Spleen (tissue), 7 donors: ENCODE measurements around the gene C9orf40.

Source experiments
- POLR2A ChIP-seq, 3 donors: fragments of 450-650 bp; IDR thresholded peaks; one replicate each; pipeline ENCODE4 v1.5.1; 2017; ENCODE audit warnings: antibody characterized with exemption in 3 of 3, mild to moderate bottlenecking in 1 of 3
- TF ChIP-seq, protein P1 (sequence below), 11 experiments: fragments of 200-600 bp in 7 of 11; fragments of 450-650 bp in 4 of 11; sonication (generic) in 4 of 11; IDR thresholded peaks in 8 of 11; conservative IDR thresholded peaks in 3 of 11; 1 replicate in 7 of 11; 2 replicates in 4 of 11; pipeline versions ENCODE4 v1.4.0 to v1.8.0; 2016 to 2021; ENCODE audit warnings: antibody characterized with exemption in 11 of 11, inconsistent platforms in 4 of 11, mild to moderate bottlenecking in 1 of 11
- donor health status: DM: no; HTN: no; CAD: no; lungs with moderate emphysema.
- donor health status: DM: no; HTN: no; CAD: no.
- donor health status: DM: no; HTN: no; CAD: no.

DNA sequence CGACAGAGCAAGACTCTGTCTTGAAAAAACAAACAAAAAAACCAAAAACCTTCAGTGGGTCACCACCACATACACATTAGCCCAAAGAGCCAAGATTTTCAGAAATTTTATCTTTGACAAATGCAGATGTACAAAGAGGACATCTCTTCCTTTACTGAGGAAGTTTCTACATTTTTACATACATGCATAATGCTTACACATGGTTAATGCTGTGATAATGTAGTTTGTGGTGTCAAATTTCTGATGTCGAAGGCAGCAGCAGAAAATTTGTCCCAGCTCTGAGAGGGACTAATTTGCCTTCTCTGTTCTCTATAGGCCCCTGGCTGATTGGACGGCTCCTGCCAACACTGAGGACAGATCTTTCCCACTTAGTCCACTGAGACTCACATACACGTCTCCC, 24.6 kb upstream of the C9orf40 start:
- no peak for TF ChIP-seq POLR2A (IDR thresholded peaks at IDR 0.05)
- TF ChIP-seq, protein P1, sequence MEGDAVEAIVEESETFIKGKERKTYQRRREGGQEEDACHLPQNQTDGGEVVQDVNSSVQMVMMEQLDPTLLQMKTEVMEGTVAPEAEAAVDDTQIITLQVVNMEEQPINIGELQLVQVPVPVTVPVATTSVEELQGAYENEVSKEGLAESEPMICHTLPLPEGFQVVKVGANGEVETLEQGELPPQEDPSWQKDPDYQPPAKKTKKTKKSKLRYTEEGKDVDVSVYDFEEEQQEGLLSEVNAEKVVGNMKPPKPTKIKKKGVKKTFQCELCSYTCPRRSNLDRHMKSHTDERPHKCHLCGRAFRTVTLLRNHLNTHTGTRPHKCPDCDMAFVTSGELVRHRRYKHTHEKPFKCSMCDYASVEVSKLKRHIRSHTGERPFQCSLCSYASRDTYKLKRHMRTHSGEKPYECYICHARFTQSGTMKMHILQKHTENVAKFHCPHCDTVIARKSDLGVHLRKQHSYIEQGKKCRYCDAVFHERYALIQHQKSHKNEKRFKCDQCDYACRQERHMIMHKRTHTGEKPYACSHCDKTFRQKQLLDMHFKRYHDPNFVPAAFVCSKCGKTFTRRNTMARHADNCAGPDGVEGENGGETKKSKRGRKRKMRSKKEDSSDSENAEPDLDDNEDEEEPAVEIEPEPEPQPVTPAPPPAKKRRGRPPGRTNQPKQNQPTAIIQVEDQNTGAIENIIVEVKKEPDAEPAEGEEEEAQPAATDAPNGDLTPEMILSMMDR (IDR thresholded peaks at IDR 0.05 in 8 of 11, conservative IDR thresholded peaks at IDR 0.05 in 3 of 11), result no peak
